Mucosa of stomach (tissue), 1 donor: ENCODE data around the gene DEPDC1B.
"Not testable (repeated sequence)": the region's sequence is repeated elsewhere in the genome, so short reads cannot be mapped to it uniquely, and the experiment has no call there.

ENCODE experiments used
- H3K27me3 ChIP-seq: one replicate; pipeline ENCODE4 v1.7.0; 2013; ENCODE audit warnings: mild to moderate bottlenecking, low read length; ENCODE audit not compliant: control insufficient read depth, insufficient read depth
- H3K36me3 ChIP-seq: one replicate; pipeline ENCODE4 v1.7.0; 2013; ENCODE audit warnings: low read length; ENCODE audit not compliant: control insufficient read depth, insufficient read depth
- H3K4me1 ChIP-seq: one replicate; pipeline ENCODE4 v1.7.0; 2013; ENCODE audit warnings: mild to moderate bottlenecking, low read length; ENCODE audit not compliant: control insufficient read depth, insufficient read depth
- H3K4me3 ChIP-seq: one replicate; pipeline ENCODE4 v1.7.0; 2013; ENCODE audit warnings: low read length
- H3K9ac ChIP-seq: one replicate; pipeline ENCODE4 v1.7.0; 2013; ENCODE audit warnings: mild to moderate bottlenecking, low read length, moderate library complexity
- H3K9me3 ChIP-seq: one replicate; pipeline ENCODE4 v1.7.0; 2013; ENCODE audit warnings: mild to moderate bottlenecking, low read length, moderate library complexity; ENCODE audit not compliant: control insufficient read depth
- donor health status: Pancreatic carcinoma.

Gene DEPDC1B, protein sequence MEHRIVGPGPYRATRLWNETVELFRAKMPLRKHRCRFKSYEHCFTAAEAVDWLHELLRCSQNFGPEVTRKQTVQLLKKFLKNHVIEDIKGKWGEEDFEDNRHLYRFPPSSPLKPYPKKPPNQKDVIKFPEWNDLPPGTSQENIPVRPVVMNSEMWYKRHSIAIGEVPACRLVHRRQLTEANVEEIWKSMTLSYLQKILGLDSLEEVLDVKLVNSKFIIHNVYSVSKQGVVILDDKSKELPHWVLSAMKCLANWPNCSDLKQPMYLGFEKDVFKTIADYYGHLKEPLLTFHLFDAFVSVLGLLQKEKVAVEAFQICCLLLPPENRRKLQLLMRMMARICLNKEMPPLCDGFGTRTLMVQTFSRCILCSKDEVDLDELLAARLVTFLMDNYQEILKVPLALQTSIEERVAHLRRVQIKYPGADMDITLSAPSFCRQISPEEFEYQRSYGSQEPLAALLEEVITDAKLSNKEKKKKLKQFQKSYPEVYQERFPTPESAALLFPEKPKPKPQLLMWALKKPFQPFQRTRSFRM

DNA sequence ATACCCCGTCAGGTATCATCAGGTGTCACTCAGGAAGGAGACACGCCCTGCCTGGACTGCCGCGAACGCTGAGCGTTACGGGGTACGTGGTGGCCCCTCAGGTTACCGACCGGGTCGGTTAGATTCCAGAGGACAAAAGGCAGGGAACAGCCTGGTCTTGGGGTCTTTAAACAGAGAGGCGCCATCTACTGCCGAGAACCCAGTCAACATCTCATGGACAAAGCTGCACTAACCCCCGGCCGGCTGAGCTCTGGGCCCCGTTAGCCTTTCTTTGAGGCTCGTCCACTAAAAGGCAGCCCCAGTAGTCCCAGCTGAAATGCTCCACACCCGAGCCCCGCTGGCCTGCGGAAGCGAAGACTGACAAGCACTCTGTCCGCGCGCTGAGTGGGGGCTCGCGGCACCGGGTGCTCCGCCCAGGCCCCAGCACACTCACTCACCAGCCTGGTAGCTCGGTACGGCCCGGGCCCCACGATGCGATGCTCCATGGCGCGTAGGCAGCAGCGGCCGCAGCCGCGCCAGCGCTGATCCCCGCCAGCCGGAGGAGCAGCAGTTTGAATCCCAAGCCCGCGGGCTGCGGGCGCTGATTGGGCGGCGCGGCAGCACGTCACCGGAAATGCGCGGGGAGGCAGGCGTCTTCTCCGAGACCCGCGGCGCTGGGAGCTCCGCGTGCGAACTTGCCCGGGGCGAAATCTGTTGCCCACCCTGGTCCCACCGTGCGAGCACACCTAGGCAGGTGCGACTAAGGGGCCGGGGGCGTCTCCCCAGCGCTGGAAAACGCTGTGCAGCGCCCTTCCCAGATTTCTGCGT lies at the start of gene DEPDC1B:
Gene DEPDC1B, minus strand, starts transcription at position 558 of the 807 bp plus-strand sequence. Its CDS starts 73 bp downstream, at position 485.
- Histone ChIP-seq H3K27me3 (no peaks in the 10 kb centered on the region), H3K36me3 (no peaks in the 10 kb centered on the region), H3K4me3 (peak within 1 kb of the TSS; percentile 90), H3K9me3 (no peaks in the 10 kb centered on the region), H3K4me1 (peaks cover 6% of the 10 kb centered on the region), H3K9ac (peak within 1 kb of the TSS; percentile 85)

DNA sequence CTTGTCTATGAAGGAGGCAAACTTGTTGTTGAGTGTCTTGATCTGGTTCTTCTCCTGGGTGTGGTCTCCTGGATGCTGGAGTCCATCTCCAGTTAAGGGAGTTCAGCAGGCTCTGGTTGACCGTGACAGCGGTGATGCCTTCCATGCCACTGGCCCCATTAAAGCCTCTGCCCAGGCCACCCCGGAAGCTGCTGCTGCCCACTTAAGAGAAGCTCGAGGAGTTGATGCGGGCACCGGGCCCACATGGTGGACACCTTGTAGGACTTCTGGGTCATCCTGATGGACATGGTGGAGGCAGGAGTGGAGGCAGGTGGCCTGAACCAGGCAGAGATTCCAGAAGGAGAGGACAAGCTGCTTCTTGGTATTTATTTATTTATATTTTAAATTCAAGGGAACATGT lies 44.7 kb upstream of the DEPDC1B start:
- H3K9ac ChIP-seq: no peak overlapping the region
- H3K36me3 ChIP-seq: no peaks in the 10 kb centered on the region
- H3K4me3 ChIP-seq: no peak overlapping the region
- no peaks in the 10 kb centered on the region for H3K9me3 ChIP-seq
- no peaks in the 10 kb centered on the region for H3K27me3 ChIP-seq
- H3K4me1 ChIP-seq: no peaks in the 10 kb centered on the region

DNA sequence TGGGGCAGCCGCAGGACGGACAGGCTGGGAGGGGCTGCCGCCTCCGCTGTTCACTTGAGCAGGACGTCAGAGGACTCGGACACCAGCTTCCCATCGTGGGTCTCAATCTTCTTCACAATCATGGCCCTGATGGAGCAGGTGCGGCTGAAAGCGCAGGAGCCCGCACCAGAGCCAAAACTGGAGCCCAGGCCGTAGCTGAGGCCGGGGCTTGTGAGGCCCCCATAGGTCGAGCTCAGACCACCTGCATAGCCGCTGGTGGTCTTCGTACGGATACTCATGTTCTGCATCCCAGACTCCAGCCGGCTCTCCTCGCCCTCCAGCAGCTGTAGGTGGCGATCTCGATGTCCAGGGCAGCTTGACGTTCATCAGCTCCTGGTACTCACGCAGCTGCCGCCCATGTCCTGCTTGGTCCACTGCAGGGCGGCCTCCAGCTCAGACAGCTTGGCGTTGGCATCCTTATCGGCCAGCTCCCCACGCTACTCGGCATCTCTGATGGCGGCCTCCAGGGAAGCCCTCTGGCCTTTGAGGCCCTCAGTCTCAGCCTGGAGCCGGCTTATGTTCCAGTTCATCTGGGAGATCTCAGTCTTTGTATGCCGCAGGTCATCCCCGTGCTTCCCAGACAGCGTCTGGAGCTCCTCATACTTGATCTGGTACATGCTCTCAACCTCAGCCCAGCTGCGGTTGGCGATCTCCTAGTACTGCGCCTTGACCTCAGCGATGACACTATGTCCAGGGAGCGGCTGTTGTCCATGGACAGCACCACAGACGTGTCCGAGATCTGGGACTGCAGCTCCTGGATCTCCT lies 43.7 kb upstream of the DEPDC1B start:
- Histone ChIP-seq H3K9ac (no peak overlapping the region), H3K27me3 (no peaks in the 10 kb centered on the region), H3K4me1 (no peaks in the 10 kb centered on the region), H3K4me3 (no peak overlapping the region), H3K36me3 (no peaks in the 10 kb centered on the region), H3K9me3 (no peaks in the 10 kb centered on the region)

DNA sequence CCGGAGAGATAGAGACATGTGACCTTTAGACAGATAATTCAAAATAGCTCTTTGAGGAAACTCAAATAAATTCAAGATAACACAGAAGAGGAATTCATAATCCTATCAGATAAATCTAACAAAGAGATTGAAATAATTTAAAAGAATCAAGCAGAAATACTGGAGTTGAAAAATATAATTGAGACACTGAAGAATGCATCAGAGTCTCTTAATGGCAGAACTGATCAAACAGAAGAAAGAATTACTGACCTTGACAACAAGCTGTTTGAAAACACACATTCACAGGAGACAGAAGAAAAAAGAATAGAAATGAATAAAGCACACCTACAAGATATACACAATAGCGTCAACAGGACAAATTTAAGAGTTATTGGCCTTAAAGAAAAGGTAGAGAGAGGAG lies 40.4 kb upstream of the DEPDC1B start:
- Histone ChIP-seq H3K9me3 (no peaks in the 10 kb centered on the region), H3K36me3 (no peaks in the 10 kb centered on the region), H3K9ac (no peak overlapping the region), H3K27me3 (no peaks in the 10 kb centered on the region), H3K4me1 (no peaks in the 10 kb centered on the region), H3K4me3 (no peak overlapping the region)

DNA sequence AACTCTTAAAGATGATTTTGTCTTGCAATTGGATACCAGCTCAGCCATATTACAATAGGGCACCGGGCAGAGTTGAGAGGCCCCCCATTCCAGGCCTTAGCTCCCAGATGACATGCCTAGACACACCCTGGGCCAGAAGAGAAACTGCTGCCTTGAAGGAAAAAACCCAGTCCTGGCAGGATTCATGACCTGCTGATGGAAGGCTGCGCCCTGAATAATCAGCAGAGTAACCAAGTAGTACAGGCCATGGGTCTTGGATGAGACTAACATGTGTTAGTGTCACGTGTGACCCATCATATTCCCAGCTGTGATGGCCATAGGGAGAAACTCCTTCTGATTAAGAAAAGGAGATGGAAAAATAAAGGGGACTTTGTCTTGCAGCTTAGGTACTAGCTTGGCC lies 39.0 kb upstream of the DEPDC1B start:
- Histone ChIP-seq H3K27me3 (no peaks in the 10 kb centered on the region), H3K36me3 (no peaks in the 10 kb centered on the region), H3K9ac (no peak overlapping the region), H3K4me1 (no peaks in the 10 kb centered on the region), H3K4me3 (no peak overlapping the region), H3K9me3 (no peaks in the 10 kb centered on the region)

DNA sequence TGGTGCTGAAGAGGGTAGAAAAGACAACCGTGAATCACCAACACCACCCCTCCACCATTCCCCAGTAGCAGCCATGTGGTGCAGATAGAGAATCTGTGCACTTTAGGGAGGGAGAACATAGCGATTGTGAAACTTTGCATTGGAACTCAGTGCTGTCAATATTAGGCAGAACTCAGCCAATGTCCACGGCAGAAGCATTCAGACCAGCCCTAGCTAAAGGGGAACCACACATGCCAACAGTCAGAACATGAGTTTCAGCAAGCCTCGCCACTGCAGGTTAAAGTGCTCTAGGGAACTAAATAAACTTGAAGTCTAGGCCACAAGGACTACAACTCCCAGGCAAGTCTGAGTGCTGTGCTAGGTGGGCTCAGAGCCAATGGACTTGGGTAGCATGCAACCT lies 38.5 kb upstream of the DEPDC1B start:
- H3K4me3 ChIP-seq: no peak overlapping the region
- H3K9me3 ChIP-seq: no peaks in the 10 kb centered on the region
- H3K36me3 ChIP-seq: no peaks in the 10 kb centered on the region
- H3K9ac ChIP-seq: no peak overlapping the region
- no peaks in the 10 kb centered on the region for H3K27me3 ChIP-seq
- no peaks in the 10 kb centered on the region for H3K4me1 ChIP-seq

DNA sequence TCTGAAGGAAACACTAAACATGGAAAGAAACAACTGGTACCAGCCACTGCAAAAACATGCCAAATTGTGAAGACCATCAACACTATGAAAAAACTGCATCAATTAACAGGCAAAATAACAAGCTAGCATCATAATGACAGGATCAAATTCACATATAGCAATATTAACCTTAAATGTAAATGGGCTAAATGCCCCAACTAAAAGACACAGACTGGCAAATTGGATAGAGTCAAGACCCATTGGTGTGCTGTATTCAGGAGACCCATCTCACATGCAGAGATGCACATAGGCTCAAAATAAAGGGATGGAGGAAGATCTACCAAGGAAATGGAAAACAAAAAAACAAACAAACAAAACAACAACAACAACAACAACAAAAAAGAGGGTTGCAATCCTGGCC lies 30.9 kb upstream of the DEPDC1B start:
- H3K4me3 ChIP-seq, H3K27me3 ChIP-seq, H3K9ac ChIP-seq, H3K9me3 ChIP-seq, H3K36me3 ChIP-seq, H3K4me1 ChIP-seq: not testable (repeated sequence)

DNA sequence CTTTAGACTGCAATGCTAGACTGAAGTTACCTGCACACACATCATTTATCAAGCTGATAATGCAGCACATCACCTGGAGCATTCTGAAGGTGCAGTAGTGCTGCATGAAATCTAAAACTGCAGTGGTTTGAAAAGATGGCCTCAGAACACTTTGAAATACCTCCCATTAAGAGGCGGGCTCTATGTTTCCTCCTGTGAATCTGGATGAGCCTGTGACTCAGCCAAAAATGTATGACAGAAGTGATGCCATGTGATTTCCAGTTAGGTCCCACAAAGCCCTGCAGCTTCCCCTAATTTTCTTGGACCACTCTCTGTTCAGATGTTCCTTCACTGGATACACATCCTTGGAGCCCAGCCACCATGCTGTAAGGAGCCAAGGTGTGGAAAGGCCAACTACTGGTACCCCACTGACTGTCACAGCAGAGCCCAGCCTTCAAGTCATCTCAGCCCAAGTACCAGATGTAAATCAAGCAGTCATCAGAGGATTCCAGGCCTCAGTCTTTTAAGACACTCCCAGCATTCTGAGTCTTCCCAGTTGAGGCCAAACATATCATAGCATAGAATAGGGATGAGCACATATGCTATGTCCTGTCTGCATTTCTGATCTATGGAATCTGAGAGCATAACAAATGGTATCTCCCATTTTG lies 27.2 kb upstream of the DEPDC1B start:
- no peaks in the 10 kb centered on the region for H3K9me3 ChIP-seq
- H3K4me3 ChIP-seq: no peak overlapping the region
- no peaks in the 10 kb centered on the region for H3K4me1 ChIP-seq
- no peak overlapping the region for H3K9ac ChIP-seq
- H3K27me3 ChIP-seq: no peaks in the 10 kb centered on the region
- H3K36me3 ChIP-seq: no peaks in the 10 kb centered on the region

DNA sequence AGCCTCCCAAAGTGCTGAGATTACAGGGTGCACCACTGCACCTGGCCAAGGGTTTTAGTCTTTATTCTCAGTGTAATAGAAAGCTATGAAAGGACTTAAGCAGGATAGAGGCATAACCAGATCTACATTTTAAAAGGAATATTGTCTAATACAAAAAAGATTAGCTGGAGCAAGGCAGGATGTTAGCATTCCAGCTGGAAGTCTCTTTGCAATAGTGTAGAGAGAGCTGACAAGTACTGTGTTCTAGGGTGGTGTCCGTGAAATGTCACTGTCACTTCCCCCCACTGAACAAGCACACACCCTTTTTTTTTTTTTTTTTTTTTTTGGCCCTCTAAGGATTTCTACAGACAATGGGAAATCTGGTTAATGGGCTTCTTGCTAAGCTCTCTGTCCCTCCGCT lies 24.2 kb upstream of the DEPDC1B start:
- Histone ChIP-seq H3K9ac (no peak overlapping the region), H3K27me3 (no peaks in the 10 kb centered on the region), H3K4me3 (no peak overlapping the region), H3K9me3 (no peaks in the 10 kb centered on the region), H3K4me1 (no peaks in the 10 kb centered on the region), H3K36me3 (no peaks in the 10 kb centered on the region)

DNA sequence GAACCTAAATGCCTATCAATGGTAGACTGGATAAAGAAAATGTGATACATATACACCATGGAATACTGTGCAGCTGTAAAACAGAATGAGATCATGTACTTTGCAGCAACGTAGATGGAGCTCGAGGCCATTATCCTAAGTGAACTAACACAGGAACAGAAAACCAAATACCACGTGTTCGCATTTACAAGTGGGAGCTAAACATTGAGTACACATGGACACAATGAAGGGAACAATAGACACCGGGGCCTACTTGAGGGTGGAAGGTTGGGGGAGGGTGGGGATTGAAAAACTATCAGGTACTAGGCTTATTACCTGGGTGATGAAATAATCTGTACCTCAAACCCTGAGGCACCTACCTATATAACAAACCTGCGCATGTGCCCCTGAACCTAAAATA lies 22.4 kb upstream of the DEPDC1B start:
- Histone ChIP-seq H3K4me3 (no peak overlapping the region), H3K36me3 (no peaks in the 10 kb centered on the region), H3K9ac (no peak overlapping the region), H3K4me1 (no peaks in the 10 kb centered on the region), H3K27me3 (no peaks in the 10 kb centered on the region), H3K9me3 (no peaks in the 10 kb centered on the region)

DNA sequence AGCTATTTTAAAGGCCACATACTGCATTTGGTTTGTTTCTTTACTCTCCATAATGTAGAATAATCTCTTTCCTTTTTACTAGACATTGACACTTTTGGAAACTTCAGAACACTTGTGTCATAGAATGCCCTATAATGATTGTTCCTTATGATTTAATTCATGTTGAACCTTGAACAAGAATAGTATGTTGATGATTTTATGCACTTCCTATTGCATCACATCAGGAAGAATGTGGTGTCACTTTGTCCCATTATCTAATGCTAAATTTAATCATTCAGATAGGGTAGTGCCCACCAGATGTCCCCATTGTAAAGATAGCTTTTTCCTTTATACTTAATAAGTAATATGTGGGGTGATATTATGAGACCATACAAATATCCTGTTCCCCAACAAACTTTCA lies 19.4 kb upstream of the DEPDC1B start:
- Histone ChIP-seq H3K36me3 (no peaks in the 10 kb centered on the region), H3K4me1 (no peaks in the 10 kb centered on the region), H3K4me3 (no peak overlapping the region), H3K27me3 (no peaks in the 10 kb centered on the region), H3K9ac (no peak overlapping the region), H3K9me3 (no peaks in the 10 kb centered on the region)
